Measurements from ENCODE around the gene MGLL. TPM values are rescaled to one million over a fixed set of nuclear protein-coding genes. Genes with fewer than 3 reads are reported as not detected.

MGLL gene
- total RNA-seq, 1 experiment from 2014 or later = 0.94 TPM

DNA sequence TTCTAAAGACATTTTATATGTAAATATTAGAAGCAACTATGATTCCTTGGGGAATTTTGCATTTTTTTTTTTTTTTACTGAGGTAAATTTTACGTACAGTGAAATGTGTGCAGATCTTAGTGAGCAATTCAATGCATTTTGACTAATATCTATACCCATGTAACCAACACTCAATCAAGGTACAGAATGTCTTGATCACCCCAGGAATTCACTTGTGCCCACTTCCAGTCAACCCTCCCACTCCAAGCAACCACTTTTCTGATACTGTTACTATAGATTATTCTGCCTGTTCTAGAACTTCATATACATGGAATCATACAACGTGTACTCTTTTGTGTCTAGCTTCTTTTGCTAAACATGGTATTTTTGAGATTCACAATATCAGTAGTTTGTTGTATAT lies 45.1 kb upstream of the MGLL start (continued):
- TF ChIP-seq, protein P1, sequence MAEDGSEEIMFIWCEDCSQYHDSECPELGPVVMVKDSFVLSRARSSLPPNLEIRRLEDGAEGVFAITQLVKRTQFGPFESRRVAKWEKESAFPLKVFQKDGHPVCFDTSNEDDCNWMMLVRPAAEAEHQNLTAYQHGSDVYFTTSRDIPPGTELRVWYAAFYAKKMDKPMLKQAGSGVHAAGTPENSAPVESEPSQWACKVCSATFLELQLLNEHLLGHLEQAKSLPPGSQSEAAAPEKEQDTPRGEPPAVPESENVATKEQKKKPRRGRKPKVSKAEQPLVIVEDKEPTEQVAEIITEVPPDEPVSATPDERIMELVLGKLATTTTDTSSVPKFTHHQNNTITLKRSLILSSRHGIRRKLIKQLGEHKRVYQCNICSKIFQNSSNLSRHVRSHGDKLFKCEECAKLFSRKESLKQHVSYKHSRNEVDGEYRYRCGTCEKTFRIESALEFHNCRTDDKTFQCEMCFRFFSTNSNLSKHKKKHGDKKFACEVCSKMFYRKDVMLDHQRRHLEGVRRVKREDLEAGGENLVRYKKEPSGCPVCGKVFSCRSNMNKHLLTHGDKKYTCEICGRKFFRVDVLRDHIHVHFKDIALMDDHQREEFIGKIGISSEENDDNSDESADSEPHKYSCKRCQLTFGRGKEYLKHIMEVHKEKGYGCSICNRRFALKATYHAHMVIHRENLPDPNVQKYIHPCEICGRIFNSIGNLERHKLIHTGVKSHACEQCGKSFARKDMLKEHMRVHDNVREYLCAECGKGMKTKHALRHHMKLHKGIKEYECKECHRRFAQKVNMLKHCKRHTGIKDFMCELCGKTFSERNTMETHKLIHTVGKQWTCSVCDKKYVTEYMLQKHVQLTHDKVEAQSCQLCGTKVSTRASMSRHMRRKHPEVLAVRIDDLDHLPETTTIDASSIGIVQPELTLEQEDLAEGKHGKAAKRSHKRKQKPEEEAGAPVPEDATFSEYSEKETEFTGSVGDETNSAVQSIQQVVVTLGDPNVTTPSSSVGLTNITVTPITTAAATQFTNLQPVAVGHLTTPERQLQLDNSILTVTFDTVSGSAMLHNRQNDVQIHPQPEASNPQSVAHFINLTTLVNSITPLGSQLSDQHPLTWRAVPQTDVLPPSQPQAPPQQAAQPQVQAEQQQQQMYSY (CRISPR knock-in tag; IDR thresholded peaks at IDR 0.05) = no peak
- TF ChIP-seq JUN (CRISPR knock-in tag; IDR thresholded peaks at IDR 0.05) (no peak), ZNF317 (CRISPR knock-in tag; IDR thresholded peaks at IDR 0.05; ENCODE audit: borderline replicate concordance, low read depth) (no peak), TEAD1 (CRISPR knock-in tag; IDR thresholded peaks at IDR 0.05) (no peak), JAZF1 (CRISPR knock-in tag; IDR thresholded peaks at IDR 0.05) (no peak), OVOL2 (CRISPR knock-in tag; IDR thresholded peaks at IDR 0.05; ENCODE audit: borderline replicate concordance) (no peak)
- TF ChIP-seq, protein P2, sequence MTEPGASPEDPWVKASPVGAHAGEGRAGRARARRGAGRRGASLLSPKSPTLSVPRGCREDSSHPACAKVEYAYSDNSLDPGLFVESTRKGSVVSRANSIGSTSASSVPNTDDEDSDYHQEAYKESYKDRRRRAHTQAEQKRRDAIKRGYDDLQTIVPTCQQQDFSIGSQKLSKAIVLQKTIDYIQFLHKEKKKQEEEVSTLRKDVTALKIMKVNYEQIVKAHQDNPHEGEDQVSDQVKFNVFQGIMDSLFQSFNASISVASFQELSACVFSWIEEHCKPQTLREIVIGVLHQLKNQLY (CRISPR knock-in tag; IDR thresholded peaks at IDR 0.05) = no peak

DNA sequence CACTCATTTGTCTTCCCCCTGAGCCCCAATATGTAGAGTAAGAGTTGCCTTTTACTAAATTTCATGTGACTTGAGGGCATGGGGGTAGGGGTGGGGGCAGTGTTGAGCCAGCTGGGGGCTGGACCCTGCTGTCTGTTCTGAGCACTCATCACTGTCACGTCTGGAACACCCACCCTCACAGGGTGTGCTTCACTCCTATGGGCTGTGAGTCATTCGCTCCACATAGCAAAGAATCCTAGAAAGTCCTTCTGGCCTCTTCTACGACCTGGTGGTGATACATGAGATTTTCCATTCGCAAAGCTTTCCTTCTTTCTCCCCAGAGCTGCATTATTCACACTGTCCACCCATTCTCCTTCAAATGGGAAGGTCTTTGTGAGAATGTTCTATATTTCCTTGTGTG lies 43.6 kb upstream of the MGLL start:
- Mint-ChIP-seq H3K27ac (no peak overlapping the region), H3K4me1 (no peaks in the 10 kb centered on the region), H3K36me3 (no peaks in the 10 kb centered on the region), H3K9me3 (no peaks in the 10 kb centered on the region), H3K4me3 (no peak overlapping the region), H3K27me3 (ENCODE audit: low read depth) (no peaks in the 10 kb centered on the region)
- DNase-seq (ENCODE audit: low spot score) (no peak), ATAC-seq (peak; percentile 20; the same call in 1 of the 2 replicates)
- ChIA-PET CTCF (interaction anchor here (1.2 to 2.4 kb wide), 2 partner anchors 170 to 186 kb away, joined by 3 to 7 read pairs; no protein-coding TSS in a partner anchor), POLR2A (no interaction called here)
- TF ChIP-seq, protein P3, sequence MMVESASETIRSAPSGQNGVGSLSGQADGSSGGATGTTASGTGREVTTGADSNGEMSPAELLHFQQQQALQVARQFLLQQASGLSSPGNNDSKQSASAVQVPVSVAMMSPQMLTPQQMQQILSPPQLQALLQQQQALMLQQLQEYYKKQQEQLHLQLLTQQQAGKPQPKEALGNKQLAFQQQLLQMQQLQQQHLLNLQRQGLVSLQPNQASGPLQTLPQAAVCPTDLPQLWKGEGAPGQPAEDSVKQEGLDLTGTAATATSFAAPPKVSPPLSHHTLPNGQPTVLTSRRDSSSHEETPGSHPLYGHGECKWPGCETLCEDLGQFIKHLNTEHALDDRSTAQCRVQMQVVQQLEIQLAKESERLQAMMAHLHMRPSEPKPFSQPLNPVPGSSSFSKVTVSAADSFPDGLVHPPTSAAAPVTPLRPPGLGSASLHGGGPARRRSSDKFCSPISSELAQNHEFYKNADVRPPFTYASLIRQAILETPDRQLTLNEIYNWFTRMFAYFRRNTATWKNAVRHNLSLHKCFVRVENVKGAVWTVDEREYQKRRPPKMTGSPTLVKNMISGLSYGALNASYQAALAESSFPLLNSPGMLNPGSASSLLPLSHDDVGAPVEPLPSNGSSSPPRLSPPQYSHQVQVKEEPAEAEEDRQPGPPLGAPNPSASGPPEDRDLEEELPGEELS (CRISPR knock-in tag; IDR thresholded peaks at IDR 0.05) = no peak
- no peak for TF ChIP-seq ATF1 (CRISPR knock-in tag; IDR thresholded peaks at IDR 0.05)
- no peak for TF ChIP-seq FOXK1 (CRISPR knock-in tag; IDR thresholded peaks at IDR 0.05)
- TF ChIP-seq, protein P4, sequence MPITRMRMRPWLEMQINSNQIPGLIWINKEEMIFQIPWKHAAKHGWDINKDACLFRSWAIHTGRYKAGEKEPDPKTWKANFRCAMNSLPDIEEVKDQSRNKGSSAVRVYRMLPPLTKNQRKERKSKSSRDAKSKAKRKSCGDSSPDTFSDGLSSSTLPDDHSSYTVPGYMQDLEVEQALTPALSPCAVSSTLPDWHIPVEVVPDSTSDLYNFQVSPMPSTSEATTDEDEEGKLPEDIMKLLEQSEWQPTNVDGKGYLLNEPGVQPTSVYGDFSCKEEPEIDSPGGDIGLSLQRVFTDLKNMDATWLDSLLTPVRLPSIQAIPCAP (CRISPR knock-in tag; IDR thresholded peaks at IDR 0.05) = no peak
- TF ChIP-seq, protein P5, sequence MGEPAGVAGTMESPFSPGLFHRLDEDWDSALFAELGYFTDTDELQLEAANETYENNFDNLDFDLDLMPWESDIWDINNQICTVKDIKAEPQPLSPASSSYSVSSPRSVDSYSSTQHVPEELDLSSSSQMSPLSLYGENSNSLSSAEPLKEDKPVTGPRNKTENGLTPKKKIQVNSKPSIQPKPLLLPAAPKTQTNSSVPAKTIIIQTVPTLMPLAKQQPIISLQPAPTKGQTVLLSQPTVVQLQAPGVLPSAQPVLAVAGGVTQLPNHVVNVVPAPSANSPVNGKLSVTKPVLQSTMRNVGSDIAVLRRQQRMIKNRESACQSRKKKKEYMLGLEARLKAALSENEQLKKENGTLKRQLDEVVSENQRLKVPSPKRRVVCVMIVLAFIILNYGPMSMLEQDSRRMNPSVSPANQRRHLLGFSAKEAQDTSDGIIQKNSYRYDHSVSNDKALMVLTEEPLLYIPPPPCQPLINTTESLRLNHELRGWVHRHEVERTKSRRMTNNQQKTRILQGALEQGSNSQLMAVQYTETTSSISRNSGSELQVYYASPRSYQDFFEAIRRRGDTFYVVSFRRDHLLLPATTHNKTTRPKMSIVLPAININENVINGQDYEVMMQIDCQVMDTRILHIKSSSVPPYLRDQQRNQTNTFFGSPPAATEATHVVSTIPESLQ (CRISPR knock-in tag; IDR thresholded peaks at IDR 0.05) = no peak
- TF ChIP-seq HMGA2 (CRISPR knock-in tag; IDR thresholded peaks at IDR 0.05) = no peak
- TF ChIP-seq NR2C2 (CRISPR knock-in tag; IDR thresholded peaks at IDR 0.05) = no peak
- TF ChIP-seq, protein P6, sequence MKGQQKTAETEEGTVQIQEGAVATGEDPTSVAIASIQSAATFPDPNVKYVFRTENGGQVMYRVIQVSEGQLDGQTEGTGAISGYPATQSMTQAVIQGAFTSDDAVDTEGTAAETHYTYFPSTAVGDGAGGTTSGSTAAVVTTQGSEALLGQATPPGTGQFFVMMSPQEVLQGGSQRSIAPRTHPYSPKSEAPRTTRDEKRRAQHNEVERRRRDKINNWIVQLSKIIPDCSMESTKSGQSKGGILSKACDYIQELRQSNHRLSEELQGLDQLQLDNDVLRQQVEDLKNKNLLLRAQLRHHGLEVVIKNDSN (CRISPR knock-in tag; IDR thresholded peaks at IDR 0.05) = no peak
- TF ChIP-seq GRHL2 (CRISPR knock-in tag; IDR thresholded peaks at IDR 0.05; ENCODE audit: insufficient replicate concordance, severe bottlenecking) = no peak
- no peak for TF ChIP-seq GTF2I (CRISPR knock-in tag; conservative IDR thresholded peaks at IDR 0.05)
